Measurements from ENCODE around the gene TNFSF8. TPM values are rescaled to one million over a fixed set of nuclear protein-coding genes. Genes with fewer than 3 reads are reported as not detected.
A peak's percentile ranks its signal among the peaks of the same experiment; 100 is the strongest.

Gene TNFSF8
- total RNA-seq, 2 experiments from 2014 or later: 70.9 to 71.6 TPM

DNA sequence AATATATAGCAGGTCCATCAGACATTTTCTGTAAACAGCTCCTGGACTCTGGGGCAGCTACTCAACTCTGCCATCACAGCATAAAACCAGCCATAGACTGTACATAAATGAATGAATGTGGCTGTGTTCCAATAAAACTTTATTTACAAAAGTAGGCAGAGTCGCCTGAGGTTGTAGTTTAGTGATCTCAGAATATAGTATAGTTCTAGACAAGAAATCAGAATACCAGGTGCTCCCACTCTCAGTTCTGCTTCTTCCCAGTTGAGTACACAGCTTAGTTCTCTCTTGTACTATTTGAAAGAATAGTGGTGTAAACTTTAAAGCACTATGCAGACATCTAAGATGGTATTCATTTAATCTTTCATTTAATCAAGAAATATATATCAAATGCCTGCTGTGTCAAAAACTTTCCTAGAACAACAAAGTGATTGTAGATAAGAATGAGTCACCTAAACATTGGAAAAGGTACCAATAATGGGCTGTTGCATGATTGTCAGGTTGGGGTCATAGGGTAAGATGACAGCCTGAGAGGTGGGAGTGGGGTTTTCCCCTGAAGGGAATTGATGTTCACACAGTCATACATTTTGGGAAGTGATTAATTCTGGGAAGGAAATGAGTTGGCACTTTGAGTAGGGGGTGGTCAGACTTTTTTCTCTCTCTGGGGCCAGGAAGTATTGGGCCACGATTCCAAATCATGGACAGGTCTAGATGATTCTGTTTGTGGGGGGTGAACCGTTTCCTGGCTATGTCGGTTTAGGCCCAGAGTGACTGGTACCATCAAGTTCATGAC lies 37.0 kb downstream of the TNFSF8 start:
- ATAC-seq (ENCODE audit: poor library complexity) (no peak), DNase-seq (peak in 2 of 14 experiments; percentile 44 to 60)
- H3K27me3 ChIP-seq (ENCODE audit: control insufficient read depth in 1 of 2, insufficient read depth in 2 of 2, low read length in 2 of 2): no peaks in the 10 kb centered on the region
- no peaks in the 10 kb centered on the region for H3K9me3 ChIP-seq (ENCODE audit: control insufficient read depth in 1 of 2, insufficient read depth in 1 of 2, low read length in 2 of 2)
- H3K4me3 Mint-ChIP-seq: no peak overlapping the region
- peaks cover 57% of the 10 kb centered on the region for H3K4me1 ChIP-seq (ENCODE audit: insufficient read depth, low read length)
- peaks cover 23% of the 10 kb centered on the region for H3K36me3 Mint-ChIP-seq (ENCODE audit: low read depth)
- H3K27ac ChIP-seq (ENCODE audit: low read depth in 1 of 2, low read length in 2 of 2): no peak overlapping the region
- intact Hi-C loops (cut with DNase I, micrococcal nuclease): loop anchor here in 1 of 2 experiments (2.0 kb wide), 1 partner anchor 13 kb away; no protein-coding TSS in a partner anchor
- no peaks in the 10 kb centered on the region for H3K27me3 Mint-ChIP-seq
- H3K9me3 Mint-ChIP-seq: no peaks in the 10 kb centered on the region
- POLR2A ChIA-PET: interaction anchor here (2.0 kb wide), 1 partner anchor 36 kb away, joined by 6 read pairs; no protein-coding TSS in a partner anchor
- H3K4me3 ChIP-seq (ENCODE audit: low read length): no peak overlapping the region
- H3K36me3 ChIP-seq (ENCODE audit: insufficient read depth, low read length): no peaks in the 10 kb centered on the region
- CTCF ChIA-PET: no interaction called here
- peak overlapping the region; percentile 33 for H3K27ac Mint-ChIP-seq
- H3K4me1 Mint-ChIP-seq (ENCODE audit: low read depth): peaks cover 66% of the 10 kb centered on the region
- TF ChIP-seq, protein P1, sequence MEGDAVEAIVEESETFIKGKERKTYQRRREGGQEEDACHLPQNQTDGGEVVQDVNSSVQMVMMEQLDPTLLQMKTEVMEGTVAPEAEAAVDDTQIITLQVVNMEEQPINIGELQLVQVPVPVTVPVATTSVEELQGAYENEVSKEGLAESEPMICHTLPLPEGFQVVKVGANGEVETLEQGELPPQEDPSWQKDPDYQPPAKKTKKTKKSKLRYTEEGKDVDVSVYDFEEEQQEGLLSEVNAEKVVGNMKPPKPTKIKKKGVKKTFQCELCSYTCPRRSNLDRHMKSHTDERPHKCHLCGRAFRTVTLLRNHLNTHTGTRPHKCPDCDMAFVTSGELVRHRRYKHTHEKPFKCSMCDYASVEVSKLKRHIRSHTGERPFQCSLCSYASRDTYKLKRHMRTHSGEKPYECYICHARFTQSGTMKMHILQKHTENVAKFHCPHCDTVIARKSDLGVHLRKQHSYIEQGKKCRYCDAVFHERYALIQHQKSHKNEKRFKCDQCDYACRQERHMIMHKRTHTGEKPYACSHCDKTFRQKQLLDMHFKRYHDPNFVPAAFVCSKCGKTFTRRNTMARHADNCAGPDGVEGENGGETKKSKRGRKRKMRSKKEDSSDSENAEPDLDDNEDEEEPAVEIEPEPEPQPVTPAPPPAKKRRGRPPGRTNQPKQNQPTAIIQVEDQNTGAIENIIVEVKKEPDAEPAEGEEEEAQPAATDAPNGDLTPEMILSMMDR (IDR thresholded peaks at IDR 0.05): no peak

DNA sequence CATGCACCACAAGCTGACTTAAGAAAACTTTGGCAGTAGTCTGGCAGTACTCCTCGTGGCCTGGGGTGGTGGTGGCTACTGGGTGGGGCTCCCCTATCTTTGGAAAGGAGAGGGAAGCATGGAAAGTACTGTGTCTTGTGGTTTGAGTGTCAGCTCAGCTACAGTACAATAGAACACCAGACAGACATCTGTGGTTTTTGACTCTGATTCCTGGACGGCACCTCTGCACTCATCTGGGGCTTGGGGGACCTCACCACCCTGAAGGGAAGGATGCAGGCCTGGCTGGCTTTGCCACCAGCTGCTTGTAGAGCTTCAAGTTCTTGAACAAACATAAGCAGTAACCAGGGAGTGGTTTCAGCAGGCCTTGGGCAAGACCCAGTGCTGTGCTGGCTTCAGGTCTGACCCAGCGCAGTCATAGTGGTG lies 40.6 kb downstream of the TNFSF8 start:
- peaks cover 0 to 4% of the 10 kb centered on the region in 2 experiments for H3K9me3 ChIP-seq (ENCODE audit: control insufficient read depth in 1 of 2, insufficient read depth in 1 of 2, low read length in 2 of 2)
- Mint-ChIP-seq H3K9me3 (peaks cover 2% of the 10 kb centered on the region), H3K4me3 (peak overlapping the region; percentile 28), H3K4me1 (ENCODE audit: low read depth) (peaks cover 62% of the 10 kb centered on the region), H3K27ac (peak overlapping the region; percentile 25), H3K36me3 (ENCODE audit: low read depth) (peaks cover 18% of the 10 kb centered on the region), H3K27me3 (no peaks in the 10 kb centered on the region)
- H3K36me3 ChIP-seq (ENCODE audit: insufficient read depth, low read length): no peaks in the 10 kb centered on the region
- H3K4me3 ChIP-seq (ENCODE audit: low read length): no peak overlapping the region
- ATAC-seq (ENCODE audit: poor library complexity): peak; percentile 42
- peak in 1 of 14 experiments; percentile 14 for DNase-seq
- no peaks in the 10 kb centered on the region for H3K27me3 ChIP-seq (ENCODE audit: control insufficient read depth in 1 of 2, insufficient read depth in 2 of 2, low read length in 2 of 2)
- H3K4me1 ChIP-seq (ENCODE audit: insufficient read depth, low read length): peaks cover 32% of the 10 kb centered on the region
- POLR2A ChIA-PET: interaction anchor here (1.4 to 4.6 kb wide), 3 partner anchors 10 to 40 kb away, joined by 3 to 34 read pairs (median 13); partner anchors contain the start of gene TNFSF8
- intact Hi-C loops (cut with DNase I, micrococcal nuclease): no loop called here
- CTCF ChIA-PET: no interaction called here
- no peak overlapping the region for H3K27ac ChIP-seq (ENCODE audit: low read depth in 1 of 2, low read length in 2 of 2)
- TF ChIP-seq, protein P1 (IDR thresholded peaks at IDR 0.05): no peak

DNA sequence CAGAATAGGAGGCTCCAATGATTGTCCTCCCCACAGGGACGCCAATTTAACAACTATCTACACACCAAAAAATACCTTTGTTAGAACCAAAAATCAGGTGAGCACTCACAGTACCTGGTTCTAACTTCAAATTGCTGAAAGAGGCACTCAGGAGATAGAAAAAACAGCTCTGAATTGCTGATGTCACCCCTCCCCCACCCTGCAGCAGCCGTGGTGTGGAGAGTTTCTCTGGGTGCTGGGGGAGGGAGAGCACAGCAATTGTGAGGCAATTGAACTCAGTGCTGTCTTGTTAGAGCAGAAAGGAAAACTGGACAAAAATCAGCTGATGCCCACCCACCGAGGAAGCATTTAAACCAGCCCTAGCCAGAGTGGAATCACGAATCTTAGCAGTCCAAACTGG lies 41.8 kb downstream of the TNFSF8 start:
- intact Hi-C loops (cut with DNase I, micrococcal nuclease): no loop called here
- POLR2A ChIA-PET: interaction anchor here (1.1 to 4.6 kb wide), 5 partner anchors 11 to 41 kb away, joined by 3 to 34 read pairs (median 3); partner anchors contain the start of gene TNFSF8

More for the DNA sequence above, 41.8 kb downstream of the TNFSF8 start:
- CTCF ChIA-PET: interaction anchor here (1.4 kb wide), 1 partner anchor 12 kb away, joined by 3 read pairs; no protein-coding TSS in a partner anchor
- H3K4me3 Mint-ChIP-seq: peak overlapping the region; percentile 48
- DNase-seq: peak in 1 of 14 experiments; percentile 33
- no peaks in the 10 kb centered on the region for H3K27me3 Mint-ChIP-seq
- Histone ChIP-seq H3K4me3 (ENCODE audit: low read length) (no peak overlapping the region), H3K4me1 (ENCODE audit: insufficient read depth, low read length) (peaks cover 20% of the 10 kb centered on the region), H3K36me3 (ENCODE audit: insufficient read depth, low read length) (no peaks in the 10 kb centered on the region), H3K27me3 (ENCODE audit: control insufficient read depth in 1 of 2, insufficient read depth in 2 of 2, low read length in 2 of 2) (no peaks in the 10 kb centered on the region), H3K27ac (ENCODE audit: low read depth in 1 of 2, low read length in 2 of 2) (no peak overlapping the region), H3K9me3 (ENCODE audit: control insufficient read depth in 1 of 2, insufficient read depth in 1 of 2, low read length in 2 of 2) (peaks cover 0 to 8% of the 10 kb centered on the region in 2 experiments)
- H3K27ac Mint-ChIP-seq: no peak overlapping the region
- peaks cover 2% of the 10 kb centered on the region for H3K9me3 Mint-ChIP-seq
- ATAC-seq (ENCODE audit: poor library complexity): no peak
- peaks cover 11% of the 10 kb centered on the region for H3K36me3 Mint-ChIP-seq (ENCODE audit: low read depth)
- H3K4me1 Mint-ChIP-seq (ENCODE audit: low read depth): peaks cover 55% of the 10 kb centered on the region
- TF ChIP-seq, protein P1 (IDR thresholded peaks at IDR 0.05): no peak

Measured in CD4-positive, alpha-beta T cell (primary cell).